BE2C (cell line): ENCODE results near the gene CASZ1.
A peak's percentile ranks its signal among the peaks of the same experiment; 100 is the strongest.

Experiments used
- DNase-seq: peaks from one replicate; pipeline ENCODE4 v3.0.0-alpha.2; 2020
- H3K27me3 ChIP-seq: fragments of 250-450 bp; sonication (Bioruptor Pico); 2 replicates; pipeline ENCODE4 v1.5.1; 2020; ENCODE audit warnings: mild to moderate bottlenecking
- H3K36me3 ChIP-seq: fragments of 250-450 bp; sonication (Bioruptor Pico); 2 replicates; pipeline ENCODE4 v1.5.1; 2020; ENCODE audit warnings: mild to moderate bottlenecking
- H3K4me1 ChIP-seq: fragments of 250-450 bp; sonication (Bioruptor Pico); 2 replicates; pipeline ENCODE4 v1.5.1; 2020
- H3K4me3 ChIP-seq: 2 replicates; pipeline ENCODE4 v1.5.1; 2011; ENCODE audit warnings: low read depth, low read length
- H3K9me3 ChIP-seq: fragments of 250-450 bp; sonication (Bioruptor Pico); 2 replicates; pipeline ENCODE4 v1.5.1; 2020
- TF ChIP-seq, protein P1 (sequence below): IDR thresholded peaks from 2 replicates; pipeline ENCODE4 v1.5.1; 2012; ENCODE audit warnings: mild to moderate bottlenecking, low read depth, low read length

CASZ1 gene

DNA sequence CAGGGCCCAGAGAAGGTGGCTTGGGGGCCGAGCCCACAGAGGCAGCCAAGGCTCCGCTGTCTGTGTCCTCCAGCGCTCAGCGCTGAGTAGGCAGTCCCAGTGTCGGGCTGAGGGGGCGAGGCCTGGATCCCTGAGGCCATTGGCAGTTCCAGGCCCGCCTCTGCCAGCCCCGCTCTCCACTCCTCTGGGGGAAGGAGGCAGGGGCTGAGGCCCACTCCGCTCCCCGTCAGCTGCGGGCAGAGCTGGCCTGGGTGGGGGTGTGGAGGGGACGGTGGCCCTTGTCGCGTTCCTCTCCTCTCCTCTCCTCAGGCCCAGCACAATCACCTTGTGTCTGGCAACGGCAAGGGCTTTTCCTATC is 132.8 kb downstream of the CASZ1 start:
- H3K4me3 ChIP-seq: no peak overlapping the region
- H3K9me3 ChIP-seq: no peaks in the 10 kb centered on the region
- H3K27me3 ChIP-seq: no peaks in the 10 kb centered on the region
- H3K36me3 ChIP-seq: no peaks in the 10 kb centered on the region
- peaks cover 3% of the 10 kb centered on the region; the same call in 1 of the 2 replicates for H3K4me1 ChIP-seq
- DNase-seq: peak; percentile 81
- TF ChIP-seq, protein P1, sequence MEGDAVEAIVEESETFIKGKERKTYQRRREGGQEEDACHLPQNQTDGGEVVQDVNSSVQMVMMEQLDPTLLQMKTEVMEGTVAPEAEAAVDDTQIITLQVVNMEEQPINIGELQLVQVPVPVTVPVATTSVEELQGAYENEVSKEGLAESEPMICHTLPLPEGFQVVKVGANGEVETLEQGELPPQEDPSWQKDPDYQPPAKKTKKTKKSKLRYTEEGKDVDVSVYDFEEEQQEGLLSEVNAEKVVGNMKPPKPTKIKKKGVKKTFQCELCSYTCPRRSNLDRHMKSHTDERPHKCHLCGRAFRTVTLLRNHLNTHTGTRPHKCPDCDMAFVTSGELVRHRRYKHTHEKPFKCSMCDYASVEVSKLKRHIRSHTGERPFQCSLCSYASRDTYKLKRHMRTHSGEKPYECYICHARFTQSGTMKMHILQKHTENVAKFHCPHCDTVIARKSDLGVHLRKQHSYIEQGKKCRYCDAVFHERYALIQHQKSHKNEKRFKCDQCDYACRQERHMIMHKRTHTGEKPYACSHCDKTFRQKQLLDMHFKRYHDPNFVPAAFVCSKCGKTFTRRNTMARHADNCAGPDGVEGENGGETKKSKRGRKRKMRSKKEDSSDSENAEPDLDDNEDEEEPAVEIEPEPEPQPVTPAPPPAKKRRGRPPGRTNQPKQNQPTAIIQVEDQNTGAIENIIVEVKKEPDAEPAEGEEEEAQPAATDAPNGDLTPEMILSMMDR: no peak

DNA sequence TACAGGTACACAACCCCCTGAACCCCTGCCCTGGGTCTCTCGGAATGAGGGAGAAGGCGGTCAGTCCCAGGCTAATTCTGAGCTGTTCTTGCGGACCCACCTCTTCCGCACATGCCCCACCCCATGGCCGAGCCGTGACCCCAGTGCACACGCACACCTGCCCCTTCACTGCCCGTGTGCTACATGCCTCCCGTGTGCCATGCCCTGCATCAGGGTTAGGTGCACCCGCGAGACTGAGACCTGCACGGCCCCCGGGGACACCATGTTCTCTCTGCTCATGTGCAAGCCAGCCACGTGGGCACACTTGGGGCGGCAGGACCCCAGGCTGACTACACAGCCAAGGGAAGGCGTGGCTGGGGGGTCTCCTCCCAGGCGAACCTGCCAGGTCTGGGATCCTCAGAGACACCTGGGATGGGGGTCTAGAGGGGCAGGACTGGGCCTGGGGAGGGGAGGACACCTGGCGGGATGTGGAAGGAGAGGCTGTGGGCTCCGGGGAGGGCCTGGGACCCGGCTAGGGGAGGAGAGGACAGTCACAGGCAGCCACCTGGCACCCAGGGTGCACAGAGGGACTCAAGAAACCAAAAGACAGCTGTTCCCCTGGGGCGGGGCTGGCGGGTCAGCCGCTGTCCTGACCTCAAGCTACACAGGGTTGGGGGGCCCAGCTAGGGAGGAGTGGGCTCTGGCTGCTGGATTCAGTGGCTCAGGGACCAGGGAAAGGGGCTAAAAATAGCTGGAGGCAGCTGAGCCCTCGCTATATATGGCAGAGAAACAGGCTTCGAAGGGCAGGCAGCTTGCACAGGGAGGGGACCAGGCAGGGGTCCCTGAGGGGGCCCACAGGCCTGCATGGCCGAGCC is 133.4 kb downstream of the CASZ1 start:
- H3K36me3 ChIP-seq: no peaks in the 10 kb centered on the region
- peaks cover 3% of the 10 kb centered on the region; the same call in 1 of the 2 replicates for H3K4me1 ChIP-seq
- DNase-seq: no peak
- TF ChIP-seq, protein P1: no peak
- no peaks in the 10 kb centered on the region for H3K9me3 ChIP-seq
- H3K4me3 ChIP-seq: no peak overlapping the region
- H3K27me3 ChIP-seq: no peaks in the 10 kb centered on the region

DNA sequence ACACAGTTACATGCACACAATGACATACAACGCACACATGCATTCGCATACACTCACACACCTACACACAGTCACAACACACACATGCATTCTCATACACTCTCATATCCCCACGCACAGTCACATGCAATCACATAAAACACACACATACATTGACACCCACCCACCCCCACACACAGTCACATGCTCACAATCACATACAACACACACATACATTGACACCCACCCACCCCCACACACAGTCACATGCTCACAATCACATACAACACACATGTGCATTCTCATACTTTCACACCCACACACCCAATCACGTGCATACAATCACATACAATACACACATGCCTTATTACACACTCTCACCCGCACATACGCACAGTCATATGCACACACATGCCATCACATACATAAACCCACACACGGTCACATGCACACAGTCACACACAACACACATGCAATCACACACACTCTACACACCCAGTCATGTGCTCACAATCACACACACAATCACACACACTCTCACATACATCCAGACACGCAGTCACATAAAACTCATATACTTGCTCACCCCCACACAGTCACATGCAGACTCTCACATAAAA is 134.3 kb downstream of the CASZ1 start:
- H3K4me3 ChIP-seq: no peak overlapping the region
- no peaks in the 10 kb centered on the region for H3K27me3 ChIP-seq
- TF ChIP-seq, protein P1: no peak
- DNase-seq: no peak
- peaks cover 3% of the 10 kb centered on the region; the same call in 1 of the 2 replicates for H3K4me1 ChIP-seq
- H3K36me3 ChIP-seq: no peaks in the 10 kb centered on the region
- H3K9me3 ChIP-seq: no peaks in the 10 kb centered on the region

DNA sequence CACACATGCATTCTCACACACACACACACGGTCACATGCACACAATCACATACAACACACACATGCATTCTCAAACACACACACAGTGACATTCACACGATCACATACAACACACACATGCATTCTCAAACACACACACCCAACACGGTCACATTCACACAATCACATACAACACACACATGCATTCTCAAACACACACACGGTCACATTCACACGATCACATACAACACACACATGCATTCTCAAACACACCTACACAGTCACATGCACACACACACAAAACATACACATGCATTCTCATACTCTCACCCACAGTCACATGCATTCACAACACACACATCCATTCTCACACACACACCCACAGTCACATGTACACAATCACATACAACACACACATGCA is 135.0 kb downstream of the CASZ1 start:
- H3K4me1 ChIP-seq: peaks cover 3% of the 10 kb centered on the region; the same call in 1 of the 2 replicates
- H3K4me3 ChIP-seq: no peak overlapping the region
- no peak for DNase-seq
- no peaks in the 10 kb centered on the region for H3K9me3 ChIP-seq
- no peaks in the 10 kb centered on the region for H3K27me3 ChIP-seq
- no peaks in the 10 kb centered on the region for H3K36me3 ChIP-seq
- TF ChIP-seq, protein P1: no peak

DNA sequence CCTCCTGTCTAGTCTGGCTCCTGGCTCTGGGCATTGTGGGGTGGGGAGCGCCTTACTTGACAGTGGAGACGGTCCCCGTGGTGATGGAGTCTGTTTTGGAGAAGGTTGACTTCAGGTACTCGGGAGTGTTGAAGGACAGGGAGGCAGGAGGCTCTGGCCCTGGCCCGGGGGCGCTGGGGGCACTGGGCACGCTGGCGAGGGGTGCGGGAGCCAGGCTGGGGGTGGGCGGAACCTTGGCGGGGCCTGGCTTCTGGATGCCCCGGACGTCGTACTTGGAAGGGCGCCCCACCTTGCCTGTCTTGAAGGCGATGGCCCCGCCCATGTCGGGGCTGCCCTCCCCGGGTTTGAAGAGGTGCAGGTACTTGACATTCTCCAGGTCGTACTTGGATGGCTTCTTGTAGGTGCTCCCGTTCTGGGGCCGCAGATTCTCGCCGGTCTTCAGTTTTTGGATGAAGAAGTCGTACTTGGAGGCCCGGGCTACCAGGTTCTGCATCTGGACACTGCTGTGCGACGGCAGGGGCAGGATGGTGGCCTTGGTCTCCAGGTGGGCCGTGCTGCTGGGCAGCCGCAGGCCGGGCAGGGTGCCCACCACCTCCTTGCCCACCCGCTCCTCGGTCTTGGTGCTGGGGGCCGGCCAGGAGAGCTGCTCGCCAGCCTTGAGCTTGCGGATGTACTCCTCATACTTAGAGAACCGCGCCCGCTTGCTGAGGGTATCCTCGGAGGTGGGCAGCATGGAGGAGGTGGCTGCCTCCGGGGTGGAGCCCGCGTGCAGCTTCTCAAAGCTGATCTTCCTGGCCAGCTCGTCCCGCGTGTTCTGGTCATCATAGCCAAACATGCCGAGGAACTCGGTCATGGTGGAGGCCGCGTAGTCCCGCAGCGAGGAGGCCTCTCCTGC is 136.6 kb downstream of the CASZ1 start:
- Histone ChIP-seq H3K4me1 (peaks cover 3% of the 10 kb centered on the region; the same call in 1 of the 2 replicates), H3K27me3 (no peaks in the 10 kb centered on the region), H3K9me3 (no peaks in the 10 kb centered on the region), H3K36me3 (no peaks in the 10 kb centered on the region), H3K4me3 (no peak overlapping the region)
- DNase-seq: no peak
- TF ChIP-seq, protein P1: no peak
